ENCODE results near the gene HIRIP3. TPM values are rescaled to one million over a fixed set of nuclear protein-coding genes. Genes with fewer than 3 reads are reported as not detected.

The HIRIP3 gene
- polyA plus RNA-seq, 2 of the 4 experiments (the other 2 are of a cell fraction) = 11.5 to 16.7 TPM

DNA sequence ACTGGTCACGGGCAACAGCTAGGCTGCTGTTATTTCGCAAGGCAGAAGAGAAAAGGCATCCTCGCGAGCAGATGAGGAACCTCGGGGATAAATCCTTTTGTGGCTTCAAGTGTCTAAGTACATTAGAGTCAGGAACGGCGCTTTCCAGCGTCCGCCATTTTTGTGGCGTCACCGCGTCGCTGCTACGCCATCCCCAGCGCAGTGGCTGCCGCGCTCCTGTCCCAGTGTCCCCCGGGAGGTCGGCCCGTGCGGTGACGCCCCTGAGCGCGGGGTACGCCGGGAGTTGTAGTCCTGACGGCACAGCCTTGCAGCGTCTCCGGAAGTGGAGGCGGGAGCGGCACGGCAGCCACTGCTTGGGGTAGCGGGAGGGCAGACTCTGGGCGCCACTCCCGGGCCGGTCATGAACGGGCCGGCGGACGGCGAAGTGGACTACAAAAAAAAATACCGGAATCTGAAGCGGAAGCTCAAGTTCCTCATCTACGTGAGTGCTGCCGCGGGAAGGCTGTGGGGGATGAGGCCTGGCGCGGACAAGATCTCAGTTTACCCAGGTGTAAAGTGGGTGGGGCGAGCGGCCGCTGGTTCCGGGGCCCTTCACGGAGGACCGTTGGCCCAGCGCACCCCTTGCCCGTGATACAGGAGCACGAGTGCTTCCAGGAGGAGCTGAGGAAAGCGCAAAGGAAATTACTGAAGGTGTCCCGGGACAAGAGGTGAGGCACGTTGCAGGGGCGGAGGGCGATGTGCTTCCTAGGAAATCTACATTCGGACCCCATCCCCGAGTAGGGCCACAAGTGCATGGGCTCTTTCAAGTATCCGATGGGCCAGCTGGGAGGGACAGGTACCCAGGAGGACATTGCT, 721 bp upstream of the HIRIP3 start, which contains the start of gene INO80E (continued):
- no peak for TF ChIP-seq HOXB5 (CRISPR knock-in tag; IDR thresholded peaks at IDR 0.05)
- TF ChIP-seq BHLHE40 (IDR thresholded peaks at IDR 0.05; ENCODE audit: low read depth, low read length) = peak; percentile 56
- TF ChIP-seq POLR2AphosphoS2 (conservative IDR thresholded peaks at IDR 0.05; ENCODE audit: low read length) = peak; percentile 82; the same call in 1 of the 2 replicates
- no peak for TF ChIP-seq EHF (CRISPR knock-in tag; IDR thresholded peaks at IDR 0.05)
- TF ChIP-seq ZC3H11A (IDR thresholded peaks at IDR 0.05) = no peak
- TF ChIP-seq CBX8 (IDR thresholded peaks at IDR 0.05) = no peak
- TF ChIP-seq MAFK (IDR thresholded peaks at IDR 0.05; ENCODE audit: partially characterized antibody) = no peak
- no peak for TF ChIP-seq E2F6 (IDR thresholded peaks at IDR 0.05; ENCODE audit: borderline replicate concordance, low read depth)
- TF ChIP-seq, protein P1, sequence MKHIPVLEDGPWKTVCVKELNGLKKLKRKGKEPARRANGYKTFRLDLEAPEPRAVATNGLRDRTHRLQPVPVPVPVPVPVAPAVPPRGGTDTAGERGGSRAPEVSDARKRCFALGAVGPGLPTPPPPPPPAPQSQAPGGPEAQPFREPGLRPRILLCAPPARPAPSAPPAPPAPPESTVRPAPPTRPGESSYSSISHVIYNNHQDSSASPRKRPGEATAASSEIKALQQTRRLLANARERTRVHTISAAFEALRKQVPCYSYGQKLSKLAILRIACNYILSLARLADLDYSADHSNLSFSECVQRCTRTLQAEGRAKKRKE (CRISPR knock-in tag; IDR thresholded peaks at IDR 0.05; ENCODE audit: low read depth) = 0 out of 2 replicates have a peak, but pooled peaks have one; percentile 45
- TF ChIP-seq CEBPB (IDR thresholded peaks at IDR 0.05) = no peak; a peak in 1 of 4 replicates
- TF ChIP-seq CBX2 (IDR thresholded peaks at IDR 0.05; ENCODE audit: borderline replicate concordance, low read depth) = no peak
- 0 out of 2 replicates have a peak, but pooled peaks have one; percentile 22 for TF ChIP-seq FOSB (CRISPR knock-in tag; IDR thresholded peaks at IDR 0.05)
- peak; percentile 45 for TF ChIP-seq TP53 (CRISPR knock-in tag; IDR thresholded peaks at IDR 0.05)
- TF ChIP-seq, protein P2, sequence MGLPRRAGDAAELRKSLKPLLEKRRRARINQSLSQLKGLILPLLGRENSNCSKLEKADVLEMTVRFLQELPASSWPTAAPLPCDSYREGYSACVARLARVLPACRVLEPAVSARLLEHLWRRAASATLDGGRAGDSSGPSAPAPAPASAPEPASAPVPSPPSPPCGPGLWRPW (IDR thresholded peaks at IDR 0.05) = no peak
- TF ChIP-seq MAZ (IDR thresholded peaks at IDR 0.05; ENCODE audit: borderline replicate concordance, low read depth, low read length) = no peak
- TF ChIP-seq FOSL2 (IDR thresholded peaks at IDR 0.05) = no peak
- TF ChIP-seq FOSL2 (CRISPR knock-in tag; IDR thresholded peaks at IDR 0.05) = no peak; the same call in 1 of the 2 replicates
- TF ChIP-seq POLR2A (IDR thresholded peaks at IDR 0.05; ENCODE audit: low read length) = peak; percentile 71
- peak; percentile 71; the same call in 1 of the 2 replicates for TF ChIP-seq CHD4 (IDR thresholded peaks at IDR 0.05; ENCODE audit: borderline replicate concordance)
- TF ChIP-seq USF2 (IDR thresholded peaks at IDR 0.05) = no peak
- TF ChIP-seq RFX5 (IDR thresholded peaks at IDR 0.05) = no peak
- TF ChIP-seq KDM1A (IDR thresholded peaks at IDR 0.05; ENCODE audit: low read depth) = peak; percentile 78; the same call in 1 of the 2 replicates

DNA sequence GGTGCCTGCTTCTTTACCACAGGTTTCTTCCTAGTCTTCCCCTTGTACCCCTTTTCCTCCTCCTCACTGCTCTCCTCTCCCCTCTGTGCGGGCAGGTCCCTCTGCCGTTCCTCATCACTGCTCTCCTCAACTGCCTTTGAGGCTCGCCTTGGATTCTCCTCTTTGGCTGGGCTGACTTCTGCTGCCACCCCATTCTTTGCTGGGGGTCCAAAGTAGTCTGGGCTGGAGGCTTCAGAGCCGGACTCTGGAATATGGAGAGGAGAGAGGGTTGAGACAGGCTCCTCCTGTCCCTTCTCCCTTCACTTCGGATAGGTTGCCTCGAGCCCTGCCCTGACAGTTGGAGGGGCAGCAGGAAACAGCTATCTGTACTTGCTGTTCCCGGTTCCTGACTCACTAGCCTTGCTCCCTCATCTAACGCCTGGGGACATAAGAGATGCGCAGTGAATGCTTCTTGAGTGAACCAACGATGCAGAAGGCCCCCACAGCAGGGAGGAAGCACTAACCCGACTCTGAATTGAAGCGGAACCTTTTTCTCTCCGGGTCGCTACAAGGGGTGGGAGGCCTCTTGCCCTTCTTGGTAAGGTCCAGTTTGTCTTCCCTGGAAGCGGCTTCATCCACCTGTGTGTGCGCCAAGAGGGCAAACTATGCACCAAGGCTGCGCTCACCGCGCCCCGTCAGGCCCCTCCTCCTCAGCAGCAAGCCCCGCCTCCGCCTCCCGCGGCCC, 655 bp downstream of the HIRIP3 start:
- POLR2A ChIA-PET = interaction anchor here (1.1 to 1.6 kb wide), 2 partner anchors 21 to 50 kb away, joined by 3 to 4 read pairs; partner anchors contain the start of gene TAOK2
- Histone ChIP-seq H3K4me2 (peak overlapping the region; percentile 92), H3K4me3 (peak overlapping the region; percentile 89), H3K27ac (peak overlapping the region; percentile 94 to 97), H3K9me3 (no peaks in the 10 kb centered on the region), H3K4me1 (peaks cover 14% of the 10 kb centered on the region)
- DNase-seq (ENCODE audit: low read depth in 1 of 2, low spot score in 1 of 2) (no peak), ATAC-seq (peak; percentile 10; a peak in 5 of 6 replicates), FAIRE-seq (no peak)
- 59% methylated on average over 19 of the region's 24 CpGs for WGBS (ENCODE audit: missing lambda C conversion rate)
- CTCF ChIA-PET = interaction anchor here (0.8 to 6.3 kb wide), 10 partner anchors 11 to 148 kb away, joined by 3 to 39 read pairs (median 3); no protein-coding TSS in a partner anchor
- no peak for TF ChIP-seq GATA3 (IDR thresholded peaks at IDR 0.05; ENCODE audit: borderline replicate concordance)
- no peak for TF ChIP-seq SMC3 (IDR thresholded peaks at IDR 0.05)
- TF ChIP-seq MYC (IDR thresholded peaks at IDR 0.05; ENCODE audit: borderline replicate concordance, low read length) = no peak
- TF ChIP-seq, protein P1 (CRISPR knock-in tag; IDR thresholded peaks at IDR 0.05; ENCODE audit: low read depth) = no peak
- no peak for TF ChIP-seq POLR2A (IDR thresholded peaks at IDR 0.05; ENCODE audit: low read length)
- no peak for TF ChIP-seq MAX (IDR thresholded peaks at IDR 0.05)
- no peak for TF ChIP-seq HDAC2 (IDR thresholded peaks at IDR 0.05)
- TF ChIP-seq CTCF (IDR thresholded peaks at IDR 0.05) = no peak
- no peak for TF ChIP-seq CHD4 (IDR thresholded peaks at IDR 0.05; ENCODE audit: borderline replicate concordance)
- no peak for TF ChIP-seq RAD21 (conservative IDR thresholded peaks at IDR 0.05 in 1 of 2, IDR thresholded peaks at IDR 0.05 in 1 of 2)
- TF ChIP-seq NPAS2 (CRISPR knock-in tag; IDR thresholded peaks at IDR 0.05; ENCODE audit: borderline replicate concordance) = no peak
- TF ChIP-seq BCL3 (IDR thresholded peaks at IDR 0.05) = no peak
